Activated naive CD4-positive, alpha-beta T cell treated with anti-CD3 and anti-CD28 coated beads, Interleukin-2, amount 50 U/mL, for 24 hours (primary cell): Measurements from ENCODE around the gene ABTB2.
A peak's percentile ranks its signal among the peaks of the same experiment; 100 is the strongest.

ENCODE experiments used
- H3K27ac Mint-ChIP-seq: one replicate; pipeline ENCODE4 v1.8.0; 2021; ENCODE audit warnings: mild to moderate bottlenecking, mixed read lengths
- H3K27me3 Mint-ChIP-seq: one replicate; pipeline ENCODE4 v1.8.0; 2021; ENCODE audit warnings: mixed read lengths
- H3K36me3 Mint-ChIP-seq: one replicate; pipeline ENCODE4 v1.8.0; 2021; ENCODE audit warnings: mixed read lengths
- H3K4me1 Mint-ChIP-seq: one replicate; pipeline ENCODE4 v1.8.0; 2021; ENCODE audit warnings: mixed read lengths
- H3K4me3 Mint-ChIP-seq: one replicate; pipeline ENCODE4 v1.8.0; 2021; ENCODE audit warnings: mild to moderate bottlenecking, mixed read lengths
- H3K9me3 Mint-ChIP-seq: one replicate; pipeline ENCODE4 v1.8.0; 2021; ENCODE audit warnings: mixed read lengths

Gene ABTB2

GRCh38 chr11:34242037-34242625 lies 115.7 kb downstream of the ABTB2 start:
- Mint-ChIP-seq H3K27me3 (no peaks in the 10 kb centered on the region), H3K4me3 (no peak overlapping the region), H3K9me3 (no peaks in the 10 kb centered on the region), H3K27ac (peak overlapping the region; percentile 17), H3K4me1 (peaks cover 24% of the 10 kb centered on the region), H3K36me3 (no peaks in the 10 kb centered on the region)

GRCh38 chr11:34240150-34240494 lies 117.7 kb downstream of the ABTB2 start:
- no peak overlapping the region for H3K4me3 Mint-ChIP-seq
- H3K27ac Mint-ChIP-seq: no peak overlapping the region
- no peaks in the 10 kb centered on the region for H3K36me3 Mint-ChIP-seq
- H3K9me3 Mint-ChIP-seq: no peaks in the 10 kb centered on the region
- no peaks in the 10 kb centered on the region for H3K27me3 Mint-ChIP-seq
- H3K4me1 Mint-ChIP-seq: peaks cover 29% of the 10 kb centered on the region

- H3K36me3 Mint-ChIP-seq: no peaks in the 10 kb centered on the region
- no peak overlapping the region for H3K4me3 Mint-ChIP-seq
- peaks cover 26% of the 10 kb centered on the region for H3K4me1 Mint-ChIP-seq
- no peak overlapping the region for H3K27ac Mint-ChIP-seq
- no peaks in the 10 kb centered on the region for H3K27me3 Mint-ChIP-seq
- no peaks in the 10 kb centered on the region for H3K9me3 Mint-ChIP-seq
These were observed 118.2 kb downstream of the ABTB2 start for GRCh38 chr11:34239465-34240149.

- no peak overlapping the region for H3K4me3 Mint-ChIP-seq
- no peaks in the 10 kb centered on the region for H3K36me3 Mint-ChIP-seq
- peaks cover 26% of the 10 kb centered on the region for H3K4me1 Mint-ChIP-seq
- H3K27me3 Mint-ChIP-seq: no peaks in the 10 kb centered on the region
- H3K9me3 Mint-ChIP-seq: no peaks in the 10 kb centered on the region
- H3K27ac Mint-ChIP-seq: no peak overlapping the region
These were observed 118.8 kb downstream of the ABTB2 start for GRCh38 chr11:34238966-34239365.

- Mint-ChIP-seq H3K4me1 (peaks cover 25% of the 10 kb centered on the region), H3K27ac (no peak overlapping the region), H3K36me3 (no peaks in the 10 kb centered on the region), H3K9me3 (no peaks in the 10 kb centered on the region), H3K27me3 (no peaks in the 10 kb centered on the region), H3K4me3 (no peak overlapping the region)
These were observed 119.3 kb downstream of the ABTB2 start for GRCh38 chr11:34238533-34238932.

- Mint-ChIP-seq H3K4me1 (peaks cover 27% of the 10 kb centered on the region), H3K27ac (no peak overlapping the region), H3K36me3 (no peaks in the 10 kb centered on the region), H3K27me3 (no peaks in the 10 kb centered on the region), H3K4me3 (no peak overlapping the region), H3K9me3 (no peaks in the 10 kb centered on the region)
These were observed 121.2 kb downstream of the ABTB2 start for GRCh38 chr11:34236572-34236971.

- Mint-ChIP-seq H3K27ac (no peak overlapping the region), H3K4me1 (peaks cover 32% of the 10 kb centered on the region), H3K36me3 (no peaks in the 10 kb centered on the region), H3K4me3 (no peak overlapping the region), H3K27me3 (no peaks in the 10 kb centered on the region), H3K9me3 (no peaks in the 10 kb centered on the region)
These were observed 122.2 kb downstream of the ABTB2 start for GRCh38 chr11:34235591-34236071.

GRCh38 chr11:34235189-34235588 lies 122.6 kb downstream of the ABTB2 start:
- no peaks in the 10 kb centered on the region for H3K27me3 Mint-ChIP-seq
- peaks cover 32% of the 10 kb centered on the region for H3K4me1 Mint-ChIP-seq
- no peak overlapping the region for H3K27ac Mint-ChIP-seq
- H3K9me3 Mint-ChIP-seq: no peaks in the 10 kb centered on the region
- H3K4me3 Mint-ChIP-seq: no peak overlapping the region
- no peaks in the 10 kb centered on the region for H3K36me3 Mint-ChIP-seq

- Mint-ChIP-seq H3K4me3 (peak overlapping the region; percentile 42), H3K4me1 (peaks cover 32% of the 10 kb centered on the region), H3K27me3 (no peaks in the 10 kb centered on the region), H3K27ac (peak overlapping the region; percentile 78), H3K36me3 (no peaks in the 10 kb centered on the region), H3K9me3 (no peaks in the 10 kb centered on the region)
These were observed 123.6 kb downstream of the ABTB2 start for GRCh38 chr11:34234086-34234740.

- H3K9me3 Mint-ChIP-seq: no peaks in the 10 kb centered on the region
- no peaks in the 10 kb centered on the region for H3K27me3 Mint-ChIP-seq
- no peak overlapping the region for H3K4me3 Mint-ChIP-seq
- H3K27ac Mint-ChIP-seq: no peak overlapping the region
- peaks cover 32% of the 10 kb centered on the region for H3K4me1 Mint-ChIP-seq
- H3K36me3 Mint-ChIP-seq: no peaks in the 10 kb centered on the region
These were observed 124.6 kb downstream of the ABTB2 start for GRCh38 chr11:34233215-34233614.

- no peaks in the 10 kb centered on the region for H3K9me3 Mint-ChIP-seq
- H3K4me3 Mint-ChIP-seq: no peak overlapping the region
- H3K27ac Mint-ChIP-seq: no peak overlapping the region
- no peaks in the 10 kb centered on the region for H3K27me3 Mint-ChIP-seq
- peaks cover 32% of the 10 kb centered on the region for H3K4me1 Mint-ChIP-seq
- no peaks in the 10 kb centered on the region for H3K36me3 Mint-ChIP-seq
These were observed 125.0 kb downstream of the ABTB2 start for GRCh38 chr11:34232807-34233206.

GRCh38 chr11:34226210-34226609 lies 131.6 kb downstream of the ABTB2 start:
- H3K4me1 Mint-ChIP-seq: peaks cover 1% of the 10 kb centered on the region

GRCh38 chr11:34225091-34225490 lies 132.7 kb downstream of the ABTB2 start:
- Mint-ChIP-seq H3K27me3 (no peaks in the 10 kb centered on the region), H3K4me3 (no peak overlapping the region), H3K27ac (no peak overlapping the region), H3K4me1 (no peaks in the 10 kb centered on the region), H3K36me3 (no peaks in the 10 kb centered on the region), H3K9me3 (no peaks in the 10 kb centered on the region)

More at GRCh38 chr11:34226210-34226609, 131.6 kb downstream of the ABTB2 start:
- no peaks in the 10 kb centered on the region for H3K36me3 Mint-ChIP-seq
- H3K27me3 Mint-ChIP-seq: no peaks in the 10 kb centered on the region
- H3K27ac Mint-ChIP-seq: no peak overlapping the region
- H3K9me3 Mint-ChIP-seq: no peaks in the 10 kb centered on the region
- no peak overlapping the region for H3K4me3 Mint-ChIP-seq

GRCh38 chr11:34224434-34224966 lies 133.3 kb downstream of the ABTB2 start:
- H3K4me1 Mint-ChIP-seq: no peaks in the 10 kb centered on the region
- H3K4me3 Mint-ChIP-seq: no peak overlapping the region
- H3K27me3 Mint-ChIP-seq: no peaks in the 10 kb centered on the region
- no peaks in the 10 kb centered on the region for H3K9me3 Mint-ChIP-seq
- no peaks in the 10 kb centered on the region for H3K36me3 Mint-ChIP-seq
- H3K27ac Mint-ChIP-seq: no peak overlapping the region

GRCh38 chr11:34223907-34224306 lies 133.9 kb downstream of the ABTB2 start:
- Mint-ChIP-seq H3K36me3 (no peaks in the 10 kb centered on the region), H3K27me3 (no peaks in the 10 kb centered on the region), H3K9me3 (no peaks in the 10 kb centered on the region), H3K4me1 (no peaks in the 10 kb centered on the region), H3K27ac (no peak overlapping the region), H3K4me3 (no peak overlapping the region)
